ENCODE data around the gene SPINT4.
A peak's percentile ranks its signal among the peaks of the same experiment; 100 is the strongest.

DNA sequence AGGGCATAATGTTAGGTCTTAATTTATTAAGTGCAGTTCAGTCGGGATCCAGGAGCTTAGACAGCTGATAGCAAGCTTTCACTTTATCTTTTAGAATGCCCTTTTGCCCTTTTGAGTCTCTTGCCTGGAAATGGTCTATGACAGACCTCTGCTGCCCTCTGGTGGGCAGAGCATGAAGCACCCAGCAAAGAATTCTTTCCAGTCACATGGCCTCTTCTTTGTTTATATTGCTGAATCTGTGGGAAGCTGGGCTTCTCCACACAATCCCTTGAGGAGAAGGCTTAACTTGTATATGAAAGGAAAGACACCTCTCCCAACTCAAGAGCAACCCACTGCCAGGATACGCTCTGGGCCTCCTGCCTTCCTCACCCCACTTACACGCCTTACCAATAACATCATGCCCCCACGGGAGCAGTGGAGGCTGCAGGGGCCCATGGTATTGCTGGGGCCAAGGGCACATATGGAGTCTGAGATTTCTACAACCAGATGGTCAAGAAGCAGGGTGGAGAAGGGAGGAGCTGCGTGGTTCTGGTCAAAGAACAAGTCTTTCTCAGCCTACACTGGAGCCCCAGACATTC is 49.1 kb downstream of the SPINT4 start:
- TF ChIP-seq POLR2A (IDR thresholded peaks at IDR 0.05) = no peak
- TF ChIP-seq, protein P1, sequence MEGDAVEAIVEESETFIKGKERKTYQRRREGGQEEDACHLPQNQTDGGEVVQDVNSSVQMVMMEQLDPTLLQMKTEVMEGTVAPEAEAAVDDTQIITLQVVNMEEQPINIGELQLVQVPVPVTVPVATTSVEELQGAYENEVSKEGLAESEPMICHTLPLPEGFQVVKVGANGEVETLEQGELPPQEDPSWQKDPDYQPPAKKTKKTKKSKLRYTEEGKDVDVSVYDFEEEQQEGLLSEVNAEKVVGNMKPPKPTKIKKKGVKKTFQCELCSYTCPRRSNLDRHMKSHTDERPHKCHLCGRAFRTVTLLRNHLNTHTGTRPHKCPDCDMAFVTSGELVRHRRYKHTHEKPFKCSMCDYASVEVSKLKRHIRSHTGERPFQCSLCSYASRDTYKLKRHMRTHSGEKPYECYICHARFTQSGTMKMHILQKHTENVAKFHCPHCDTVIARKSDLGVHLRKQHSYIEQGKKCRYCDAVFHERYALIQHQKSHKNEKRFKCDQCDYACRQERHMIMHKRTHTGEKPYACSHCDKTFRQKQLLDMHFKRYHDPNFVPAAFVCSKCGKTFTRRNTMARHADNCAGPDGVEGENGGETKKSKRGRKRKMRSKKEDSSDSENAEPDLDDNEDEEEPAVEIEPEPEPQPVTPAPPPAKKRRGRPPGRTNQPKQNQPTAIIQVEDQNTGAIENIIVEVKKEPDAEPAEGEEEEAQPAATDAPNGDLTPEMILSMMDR (IDR thresholded peaks at IDR 0.05 in 8 of 11, conservative IDR thresholded peaks at IDR 0.05 in 3 of 11) = peak; percentile 85 to 95 (median 93)
